DMS53 treated with DMSO at 0.1 percent for 48 hours (cell line): Measurements from ENCODE around the gene STAU1.

Source experiments
- DNase-seq: peaks from one replicate; lab custom pipeline; 2025; ENCODE audit not compliant: unreplicated experiment; lab: John Stamatoyannopoulos, UW

STAU1 gene

GRCh38 chr20:49074521-49074920, 113.6 kb downstream of the STAU1 start:
- DNase-seq: no peak
